ENCODE results near the gene PIAS2.
"Not testable (repeated sequence)": the region's sequence is repeated elsewhere in the genome, so short reads cannot be mapped to it uniquely, and the experiment has no call there.

The PIAS2 gene

DNA sequence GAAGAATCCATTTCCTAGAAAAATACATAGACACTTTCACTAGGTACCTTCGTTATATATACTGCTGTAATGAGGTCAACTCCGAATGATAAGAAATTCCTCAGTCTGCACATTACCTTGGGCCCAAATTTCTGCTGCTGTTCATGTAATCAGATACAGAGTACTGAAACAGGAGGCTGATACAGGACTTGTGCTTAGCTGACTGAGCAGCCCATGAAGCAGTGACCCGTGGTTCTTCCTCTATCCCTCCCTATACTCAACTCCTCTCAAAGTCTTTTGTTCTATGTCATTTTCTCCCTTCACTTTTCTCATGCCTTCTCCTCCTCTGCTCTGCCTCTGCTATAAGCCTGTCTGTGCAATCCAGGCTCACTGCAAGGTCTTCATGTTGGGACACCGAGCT is 102.9 kb downstream of the PIAS2 start:
- Histone ChIP-seq H3K4me3 (ENCODE audit: insufficient read depth, low read depth, low read length, poor library complexity, severe bottlenecking) (no peak overlapping the region), H3K9me3 (ENCODE audit: control insufficient read depth, low read length) (no peaks in the 10 kb centered on the region), H3K4me1 (ENCODE audit: control insufficient read depth, insufficient read depth, low read length, poor library complexity, severe bottlenecking) (no peaks in the 10 kb centered on the region), H3K27me3 (replicated peaks; ENCODE audit: control insufficient read depth, insufficient read depth, low read length, poor library complexity, severe bottlenecking) (no peaks in the 10 kb centered on the region), H3K27ac (ENCODE audit: insufficient read depth, low read length, poor library complexity, severe bottlenecking) (no peak overlapping the region), H3K36me3 (ENCODE audit: control insufficient read depth, insufficient read depth, low read length) (peaks cover 5% of the 10 kb centered on the region)
- no peak for DNase-seq

DNA sequence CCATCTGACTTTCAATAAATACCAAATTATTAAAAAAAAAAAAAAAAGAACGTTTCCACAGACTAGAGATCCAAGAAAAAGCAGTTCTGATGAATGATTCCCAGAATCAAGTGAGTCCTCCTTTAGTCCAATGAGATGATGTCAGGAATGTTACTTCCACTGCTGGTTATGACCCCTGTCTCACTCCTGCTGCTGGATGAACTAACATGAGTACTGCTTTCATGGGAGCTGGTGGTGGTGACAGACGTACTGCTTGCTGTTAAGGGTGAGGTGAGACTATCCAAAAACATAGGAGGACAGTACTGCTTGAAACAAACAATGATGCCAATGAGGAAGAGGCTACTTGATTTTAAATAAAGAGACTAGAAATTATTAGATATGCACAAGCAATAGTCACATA is 105.0 kb downstream of the PIAS2 start:
- Histone ChIP-seq H3K27me3 (replicated peaks; ENCODE audit: control insufficient read depth, insufficient read depth, low read length, poor library complexity, severe bottlenecking) (no peaks in the 10 kb centered on the region), H3K27ac (ENCODE audit: insufficient read depth, low read length, poor library complexity, severe bottlenecking) (no peak overlapping the region)

DNA sequence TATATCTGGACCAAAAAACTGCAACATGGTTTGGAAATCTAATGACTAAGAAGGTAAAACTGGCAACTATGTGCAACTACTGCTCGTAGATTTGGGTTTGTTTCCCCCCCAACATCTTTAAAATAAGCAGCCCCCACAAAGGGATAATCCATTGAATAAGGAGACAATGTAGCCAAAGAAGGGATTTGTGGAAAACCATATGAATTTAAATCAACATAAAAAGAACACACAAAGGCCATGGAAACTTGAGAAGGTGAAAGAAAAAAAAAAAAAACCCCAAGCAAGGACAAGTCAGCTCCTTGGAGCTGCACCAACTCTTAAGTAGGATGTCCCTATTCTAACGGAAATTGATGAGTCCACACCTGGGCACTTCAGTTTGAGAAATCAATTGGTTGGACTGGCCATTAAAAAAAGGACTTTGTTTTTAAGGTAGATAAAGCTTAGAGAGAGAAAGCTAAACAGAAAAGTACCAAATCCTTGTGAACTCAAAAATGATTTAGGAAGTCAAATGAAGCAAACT is 106.8 kb downstream of the PIAS2 start:
- no peak overlapping the region for H3K4me3 ChIP-seq (ENCODE audit: insufficient read depth, low read depth, low read length, poor library complexity, severe bottlenecking)
- H3K27me3 ChIP-seq (replicated peaks; ENCODE audit: control insufficient read depth, insufficient read depth, low read length, poor library complexity, severe bottlenecking): no peaks in the 10 kb centered on the region
- no peak for DNase-seq
- no peaks in the 10 kb centered on the region for H3K9me3 ChIP-seq (ENCODE audit: control insufficient read depth, low read length)
- H3K36me3 ChIP-seq (ENCODE audit: control insufficient read depth, insufficient read depth, low read length): peaks cover 5% of the 10 kb centered on the region
- H3K27ac ChIP-seq (ENCODE audit: insufficient read depth, low read length, poor library complexity, severe bottlenecking): no peak overlapping the region
- H3K4me1 ChIP-seq (ENCODE audit: control insufficient read depth, insufficient read depth, low read length, poor library complexity, severe bottlenecking): no peaks in the 10 kb centered on the region

More for the DNA sequence above, 105.0 kb downstream of the PIAS2 start:
- DNase-seq: no peak
- Histone ChIP-seq H3K9me3 (ENCODE audit: control insufficient read depth, low read length) (no peaks in the 10 kb centered on the region), H3K4me1 (ENCODE audit: control insufficient read depth, insufficient read depth, low read length, poor library complexity, severe bottlenecking) (no peaks in the 10 kb centered on the region), H3K36me3 (ENCODE audit: control insufficient read depth, insufficient read depth, low read length) (peaks cover 5% of the 10 kb centered on the region), H3K4me3 (ENCODE audit: insufficient read depth, low read depth, low read length, poor library complexity, severe bottlenecking) (no peak overlapping the region)

DNA sequence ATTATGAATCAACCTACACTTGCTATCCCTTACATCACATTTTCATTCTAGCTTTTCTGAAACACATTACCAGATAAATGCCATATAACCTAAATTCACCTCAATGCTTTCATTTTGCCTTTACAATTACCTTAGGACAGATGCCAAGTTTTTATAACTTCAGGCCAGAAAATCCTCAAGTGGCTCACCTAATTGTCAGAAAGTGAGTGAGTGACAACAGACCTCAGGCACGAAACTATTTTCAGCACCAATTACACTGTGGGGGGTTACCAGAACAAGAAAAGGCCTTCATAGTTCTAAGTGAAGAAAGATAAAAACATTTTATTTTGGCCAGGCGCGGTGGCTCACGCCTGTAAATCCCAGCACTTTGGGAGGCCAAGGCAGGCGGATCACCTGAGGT is 108.2 kb downstream of the PIAS2 start:
- DNase-seq: no peak
- no peaks in the 10 kb centered on the region for H3K4me1 ChIP-seq (ENCODE audit: control insufficient read depth, insufficient read depth, low read length, poor library complexity, severe bottlenecking)
- no peaks in the 10 kb centered on the region for H3K9me3 ChIP-seq (ENCODE audit: control insufficient read depth, low read length)
- no peak overlapping the region for H3K27ac ChIP-seq (ENCODE audit: insufficient read depth, low read length, poor library complexity, severe bottlenecking)
- peaks cover 5% of the 10 kb centered on the region for H3K36me3 ChIP-seq (ENCODE audit: control insufficient read depth, insufficient read depth, low read length)
- H3K27me3 ChIP-seq (replicated peaks; ENCODE audit: control insufficient read depth, insufficient read depth, low read length, poor library complexity, severe bottlenecking): no peaks in the 10 kb centered on the region
- H3K4me3 ChIP-seq (ENCODE audit: insufficient read depth, low read depth, low read length, poor library complexity, severe bottlenecking): no peak overlapping the region

DNA sequence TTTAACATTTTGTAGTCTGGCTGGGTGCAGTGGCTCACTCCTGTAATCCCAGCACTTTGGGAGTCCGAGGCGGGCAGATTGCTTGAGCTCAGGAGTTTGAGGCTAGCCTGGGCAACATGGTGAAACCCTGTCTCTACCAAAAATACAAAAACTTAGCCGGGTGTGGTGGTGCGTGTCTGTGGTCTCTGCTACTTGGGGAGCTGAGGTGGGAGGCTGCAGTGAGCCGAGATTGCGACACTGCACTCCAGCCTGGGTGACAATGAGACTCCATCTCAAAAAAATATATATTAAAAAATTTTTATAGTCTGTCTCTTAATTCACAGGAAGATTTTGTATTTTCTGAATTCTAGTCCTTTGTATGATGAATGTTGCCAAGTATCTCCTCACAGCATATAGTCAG is 121.4 kb downstream of the PIAS2 start:
- H3K36me3 ChIP-seq (ENCODE audit: control insufficient read depth, insufficient read depth, low read length); H3K4me1 ChIP-seq (ENCODE audit: control insufficient read depth, insufficient read depth, low read length, poor library complexity, severe bottlenecking); H3K9me3 ChIP-seq (ENCODE audit: control insufficient read depth, low read length); DNase-seq; H3K4me3 ChIP-seq (ENCODE audit: insufficient read depth, low read depth, low read length, poor library complexity, severe bottlenecking); H3K27me3 ChIP-seq (replicated peaks; ENCODE audit: control insufficient read depth, insufficient read depth, low read length, poor library complexity, severe bottlenecking); H3K27ac ChIP-seq (ENCODE audit: insufficient read depth, low read length, poor library complexity, severe bottlenecking): not testable (repeated sequence)

DNA sequence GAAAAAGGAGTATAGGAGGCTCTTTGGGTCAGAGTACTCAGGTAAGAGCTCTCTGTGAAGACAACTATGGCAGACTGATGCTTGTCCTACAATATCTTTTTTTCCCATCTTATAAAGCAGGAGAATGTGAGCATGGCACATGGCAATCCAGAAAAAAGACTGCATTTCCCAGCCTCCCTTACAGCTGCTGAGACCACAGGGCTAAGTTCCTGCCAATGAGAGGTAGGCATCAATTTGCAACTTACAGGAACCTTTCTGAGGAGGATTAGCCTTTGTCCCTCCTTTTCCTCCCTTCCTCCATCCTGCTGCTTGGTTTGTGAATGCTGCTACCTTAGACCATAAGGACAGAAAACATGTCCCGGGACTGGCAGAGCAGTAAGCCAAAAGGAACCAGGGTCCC is 122.7 kb downstream of the PIAS2 start:
- no peaks in the 10 kb centered on the region for H3K4me1 ChIP-seq (ENCODE audit: control insufficient read depth, insufficient read depth, low read length, poor library complexity, severe bottlenecking)
- no peak for DNase-seq
- no peak overlapping the region for H3K4me3 ChIP-seq (ENCODE audit: insufficient read depth, low read depth, low read length, poor library complexity, severe bottlenecking)
- H3K36me3 ChIP-seq (ENCODE audit: control insufficient read depth, insufficient read depth, low read length): no peaks in the 10 kb centered on the region
- H3K9me3 ChIP-seq (ENCODE audit: control insufficient read depth, low read length): no peaks in the 10 kb centered on the region
- no peaks in the 10 kb centered on the region for H3K27me3 ChIP-seq (replicated peaks; ENCODE audit: control insufficient read depth, insufficient read depth, low read length, poor library complexity, severe bottlenecking)
- no peak overlapping the region for H3K27ac ChIP-seq (ENCODE audit: insufficient read depth, low read length, poor library complexity, severe bottlenecking)

DNA sequence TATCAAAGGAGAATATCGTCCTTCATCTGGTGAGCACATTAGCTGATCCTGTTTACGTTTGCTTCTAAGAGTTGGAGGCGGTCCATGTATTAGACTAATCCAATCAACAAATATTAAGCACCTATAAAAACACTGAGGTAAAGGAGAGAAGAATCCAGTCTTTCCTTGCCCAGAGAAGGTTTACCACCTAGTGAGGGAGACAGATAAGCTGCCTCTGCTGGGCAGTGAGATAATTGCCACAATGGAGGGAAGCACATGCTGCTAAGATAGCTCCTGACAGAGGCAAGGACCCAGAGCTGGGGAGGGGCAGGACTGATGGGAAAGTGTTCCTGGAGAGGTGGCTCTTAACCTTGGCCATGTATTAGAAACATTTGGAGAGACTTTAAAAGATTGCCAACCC is 123.7 kb downstream of the PIAS2 start:
- Histone ChIP-seq H3K27me3 (replicated peaks; ENCODE audit: control insufficient read depth, insufficient read depth, low read length, poor library complexity, severe bottlenecking) (no peaks in the 10 kb centered on the region), H3K9me3 (ENCODE audit: control insufficient read depth, low read length) (no peaks in the 10 kb centered on the region), H3K4me3 (ENCODE audit: insufficient read depth, low read depth, low read length, poor library complexity, severe bottlenecking) (no peak overlapping the region), H3K36me3 (ENCODE audit: control insufficient read depth, insufficient read depth, low read length) (no peaks in the 10 kb centered on the region), H3K4me1 (ENCODE audit: control insufficient read depth, insufficient read depth, low read length, poor library complexity, severe bottlenecking) (no peaks in the 10 kb centered on the region), H3K27ac (ENCODE audit: insufficient read depth, low read length, poor library complexity, severe bottlenecking) (no peak overlapping the region)
- no peak for DNase-seq

DNA sequence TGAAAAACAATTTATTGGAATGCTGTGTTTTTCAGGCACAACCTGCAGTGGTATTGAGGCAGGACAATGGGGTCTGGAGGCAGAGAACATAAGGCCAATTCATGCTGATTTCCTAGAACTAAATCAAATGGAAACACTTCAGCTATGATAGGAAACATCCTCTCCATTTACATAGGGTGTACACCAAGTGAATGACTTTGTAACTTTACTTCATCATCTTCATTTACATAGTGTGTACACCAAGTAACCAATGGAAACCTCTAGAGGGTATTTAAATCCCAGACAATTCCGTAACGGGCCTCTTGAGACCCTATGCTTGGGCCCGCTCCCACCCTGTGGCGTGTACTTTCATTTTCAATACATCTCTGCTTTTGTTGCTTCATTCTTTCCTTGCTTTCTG is 128.2 kb downstream of the PIAS2 start:
- Histone ChIP-seq H3K27me3 (replicated peaks; ENCODE audit: control insufficient read depth, insufficient read depth, low read length, poor library complexity, severe bottlenecking) (no peaks in the 10 kb centered on the region), H3K36me3 (ENCODE audit: control insufficient read depth, insufficient read depth, low read length) (no peaks in the 10 kb centered on the region), H3K9me3 (ENCODE audit: control insufficient read depth, low read length) (no peaks in the 10 kb centered on the region), H3K4me1 (ENCODE audit: control insufficient read depth, insufficient read depth, low read length, poor library complexity, severe bottlenecking) (no peaks in the 10 kb centered on the region), H3K4me3 (ENCODE audit: insufficient read depth, low read depth, low read length, poor library complexity, severe bottlenecking) (no peak overlapping the region), H3K27ac (ENCODE audit: insufficient read depth, low read length, poor library complexity, severe bottlenecking) (no peak overlapping the region)
- no peak for DNase-seq

DNA sequence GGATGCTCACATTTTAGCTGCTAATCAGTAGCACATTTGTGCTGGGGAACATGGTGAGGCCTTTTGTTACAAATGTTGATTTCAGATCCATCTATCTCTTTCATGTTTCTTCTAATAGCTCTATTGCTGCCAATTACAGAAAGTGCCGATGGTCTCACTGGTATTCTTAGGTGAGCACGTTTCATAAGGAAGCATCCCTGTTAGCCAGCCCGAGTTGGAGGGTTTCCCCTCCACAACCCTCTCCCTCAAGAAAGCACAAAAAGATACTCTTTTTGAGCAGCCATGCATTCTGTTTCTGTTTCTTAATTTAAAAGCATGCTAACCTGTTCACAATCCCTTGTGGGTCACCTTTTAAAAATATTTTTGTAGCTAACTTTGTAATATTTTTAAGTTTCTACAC is 129.6 kb downstream of the PIAS2 start:
- Histone ChIP-seq H3K27ac (ENCODE audit: insufficient read depth, low read length, poor library complexity, severe bottlenecking) (no peak overlapping the region), H3K9me3 (ENCODE audit: control insufficient read depth, low read length) (no peaks in the 10 kb centered on the region), H3K36me3 (ENCODE audit: control insufficient read depth, insufficient read depth, low read length) (no peaks in the 10 kb centered on the region), H3K4me3 (ENCODE audit: insufficient read depth, low read depth, low read length, poor library complexity, severe bottlenecking) (no peak overlapping the region), H3K27me3 (replicated peaks; ENCODE audit: control insufficient read depth, insufficient read depth, low read length, poor library complexity, severe bottlenecking) (no peaks in the 10 kb centered on the region), H3K4me1 (ENCODE audit: control insufficient read depth, insufficient read depth, low read length, poor library complexity, severe bottlenecking) (no peaks in the 10 kb centered on the region)
- DNase-seq: no peak

DNA sequence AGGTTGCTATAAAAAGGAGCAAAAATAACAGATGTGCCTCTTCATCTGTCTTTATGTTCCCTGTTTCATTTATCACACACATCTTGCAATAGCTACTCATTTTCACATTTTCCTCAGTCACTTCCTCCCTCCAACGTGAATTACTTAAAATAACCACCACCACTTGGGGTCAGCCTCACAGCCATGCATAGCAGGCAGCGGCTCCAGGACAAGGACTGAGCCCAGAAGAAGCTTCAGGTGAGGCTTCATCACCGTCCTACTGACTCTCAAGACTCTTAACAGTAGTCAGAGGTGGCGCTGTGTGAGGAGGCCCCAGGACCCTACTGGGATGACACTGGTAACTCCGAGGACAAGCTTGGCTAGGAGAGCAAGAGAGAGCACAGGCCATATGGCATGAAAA is 144.9 kb downstream of the PIAS2 start:
- Histone ChIP-seq H3K9me3 (ENCODE audit: control insufficient read depth, low read length) (no peaks in the 10 kb centered on the region), H3K27me3 (replicated peaks; ENCODE audit: control insufficient read depth, insufficient read depth, low read length, poor library complexity, severe bottlenecking) (no peaks in the 10 kb centered on the region), H3K27ac (ENCODE audit: insufficient read depth, low read length, poor library complexity, severe bottlenecking) (no peak overlapping the region), H3K4me1 (ENCODE audit: control insufficient read depth, insufficient read depth, low read length, poor library complexity, severe bottlenecking) (no peaks in the 10 kb centered on the region), H3K36me3 (ENCODE audit: control insufficient read depth, insufficient read depth, low read length) (no peaks in the 10 kb centered on the region), H3K4me3 (ENCODE audit: insufficient read depth, low read depth, low read length, poor library complexity, severe bottlenecking) (no peak overlapping the region)
- DNase-seq: no peak

DNA sequence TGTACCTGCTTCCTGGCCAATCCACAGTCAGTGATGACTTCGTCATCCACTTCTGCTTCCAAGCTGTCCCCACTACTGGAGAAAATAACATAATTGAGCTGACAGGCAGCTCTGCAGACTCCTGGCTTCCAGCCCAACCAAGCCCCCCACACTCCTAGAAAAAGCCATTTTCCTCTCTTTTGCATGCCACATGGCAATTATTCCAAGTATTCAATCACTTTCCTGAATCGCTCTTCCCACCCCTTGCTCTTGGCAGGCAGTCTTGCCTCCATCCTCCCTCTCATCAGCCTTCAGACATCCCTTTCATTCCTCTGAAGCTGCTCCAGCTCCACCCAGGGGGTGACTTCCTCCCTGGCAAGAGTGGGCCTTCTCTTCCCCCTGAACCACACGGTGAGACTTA is 146.2 kb downstream of the PIAS2 start:
- no peak for DNase-seq
- Histone ChIP-seq H3K9me3 (ENCODE audit: control insufficient read depth, low read length) (no peaks in the 10 kb centered on the region), H3K27ac (ENCODE audit: insufficient read depth, low read length, poor library complexity, severe bottlenecking) (no peak overlapping the region), H3K4me3 (ENCODE audit: insufficient read depth, low read depth, low read length, poor library complexity, severe bottlenecking) (no peak overlapping the region), H3K36me3 (ENCODE audit: control insufficient read depth, insufficient read depth, low read length) (no peaks in the 10 kb centered on the region), H3K27me3 (replicated peaks; ENCODE audit: control insufficient read depth, insufficient read depth, low read length, poor library complexity, severe bottlenecking) (peaks cover 6% of the 10 kb centered on the region), H3K4me1 (ENCODE audit: control insufficient read depth, insufficient read depth, low read length, poor library complexity, severe bottlenecking) (no peaks in the 10 kb centered on the region)
